GM10847 (cell line): ENCODE results near the gene PRKD3.
A peak's percentile ranks its signal among the peaks of the same experiment; 100 is the strongest.

Source experiments
- POLR2A ChIP-seq: IDR thresholded peaks from 2 replicates; pipeline ENCODE4 v1.6.1; 2011; ENCODE audit not compliant: insufficient read length; ENCODE audit errors: extremely low read depth

The PRKD3 gene

GRCh38 chr2:37326285-37326684 is 1.7 kb upstream of the PRKD3 start:
- no peak for TF ChIP-seq POLR2A

- no peak for TF ChIP-seq POLR2A
Observed at GRCh38 chr2:37325625-37326071, 1.0 kb upstream of the PRKD3 start.

GRCh38 chr2:37324536-37324785 is 172 bp downstream of the PRKD3 start:
- peak; percentile 33 for TF ChIP-seq POLR2A

- no peak for TF ChIP-seq POLR2A
Observed at GRCh38 chr2:37323781-37324535, 675 bp downstream of the PRKD3 start.

- no peak for TF ChIP-seq POLR2A
Observed at GRCh38 chr2:37323176-37323780, 1.4 kb downstream of the PRKD3 start.

- TF ChIP-seq POLR2A = no peak
Observed at GRCh38 chr2:37322368-37322767, 2.3 kb downstream of the PRKD3 start.

GRCh38 chr2:37321029-37321682 is 3.5 kb downstream of the PRKD3 start:
- TF ChIP-seq POLR2A = no peak

GRCh38 chr2:37319754-37320609 is 4.7 kb downstream of the PRKD3 start:
- TF ChIP-seq POLR2A = no peak

- TF ChIP-seq POLR2A = no peak
Observed at GRCh38 chr2:37318401-37318800, 6.2 kb downstream of the PRKD3 start.

- no peak for TF ChIP-seq POLR2A
Observed at GRCh38 chr2:37317746-37318145, 6.9 kb downstream of the PRKD3 start.

- no peak for TF ChIP-seq POLR2A
Observed at GRCh38 chr2:37316181-37316580, 8.5 kb downstream of the PRKD3 start.

GRCh38 chr2:37315364-37315763 is 9.3 kb downstream of the PRKD3 start:
- no peak for TF ChIP-seq POLR2A

GRCh38 chr2:37307500-37307899 is 17.1 kb downstream of the PRKD3 start:
- no peak for TF ChIP-seq POLR2A

GRCh38 chr2:37306024-37306423 is 18.6 kb downstream of the PRKD3 start:
- no peak for TF ChIP-seq POLR2A

- no peak for TF ChIP-seq POLR2A
Observed at GRCh38 chr2:37302701-37303252, 21.9 kb downstream of the PRKD3 start.

- no peak for TF ChIP-seq POLR2A
Observed at GRCh38 chr2:37301408-37301807, 23.2 kb downstream of the PRKD3 start.

GRCh38 chr2:37300578-37300977 is 24.1 kb downstream of the PRKD3 start:
- no peak for TF ChIP-seq POLR2A
